BJ (cell line): Measurements from ENCODE around the gene JUNB. TPM values are rescaled to one million over a fixed set of nuclear protein-coding genes. Genes with fewer than 3 reads are reported as not detected.

Experiments
- CTCF ChIA-PET: fragments of 350-600 bp; formaldehyde crosslinking; extraction: SDS; loops from one replicate; lab custom pipeline; 2021; ENCODE audit warnings: antibody characterized with exemption, inconsistent platforms; lab: Yijun Ruan, JAX
- POLR2A ChIA-PET: fragments of 300-600 bp; sonication (Branson Sonifier 250); formaldehyde crosslinking; extraction: SDS; loops from one replicate; lab custom pipeline; 2021; ENCODE audit warnings: antibody characterized with exemption; lab: Charles Lee
- DNase-seq: peaks from one replicate; pipeline ENCODE4 v3.0.0-alpha.2; 2011; ENCODE audit warnings: low read depth
- H3K27me3 ChIP-seq: 2 replicates; pipeline ENCODE4 v1.6.0; 2011; ENCODE audit warnings: low read length; ENCODE audit not compliant: control insufficient read depth, insufficient read depth
- H3K36me3 ChIP-seq: 2 replicates; pipeline ENCODE4 v1.5.1; 2011; ENCODE audit warnings: low read length; ENCODE audit not compliant: control insufficient read depth, insufficient read depth
- H3K4me3 ChIP-seq: 2 replicates; pipeline ENCODE4 v1.5.1; 2011; ENCODE audit warnings: low read depth, mild to moderate bottlenecking, control low read depth, low read length
- CTCF ChIP-seq: IDR thresholded peaks from 2 replicates; pipeline ENCODE4 v1.5.1; 2011; ENCODE audit warnings: low read depth, mild to moderate bottlenecking, control low read depth, inconsistent platforms, low read length, moderate library complexity; ENCODE audit not compliant: insufficient read depth
- polyA plus RNA-seq: library from polyadenylated mRNA; depleted of rRNA; stranded (reverse); fragments of >200 nt; gene quantifications from 2 replicates; pipeline ENCODE4 v1.2.3, GENCODE V29; 2011

JUNB gene
- polyA plus RNA-seq, 1 experiment: 49.4 TPM

GRCh38 chr19:12834566-12834943 is 43.3 kb downstream of the JUNB start, which contains the start of gene RTBDN:
Gene RTBDN (minus strand): TSS chr19:12834579. CDS start chr19:12829979, 4,600 bp downstream.
- DNase-seq: no peak
- Histone ChIP-seq H3K4me3 (peak within 1 kb of the TSS; percentile 44), H3K36me3 (no peaks in the 10 kb centered on the region), H3K27me3 (peaks cover 46% of the 10 kb centered on the region)
- no peak for TF ChIP-seq CTCF
- CTCF ChIA-PET: interaction anchor here (1.1 to 2.6 kb wide), 6 partner anchors 13 to 77 kb away, joined by 3 to 15 read pairs (median 5); no protein-coding TSS in a partner anchor
- POLR2A ChIA-PET: no interaction called here

GRCh38 chr19:12834976-12835757 is 43.9 kb downstream of the JUNB start:
- DNase-seq: no peak
- POLR2A ChIA-PET: no interaction called here
- peaks cover 47% of the 10 kb centered on the region for H3K27me3 ChIP-seq
- H3K4me3 ChIP-seq: no peak overlapping the region
- CTCF ChIA-PET: interaction anchor here (0.7 to 2.6 kb wide), 7 partner anchors 12 to 78 kb away, joined by 3 to 15 read pairs (median 4); no protein-coding TSS in a partner anchor
- TF ChIP-seq CTCF: no peak
- no peaks in the 10 kb centered on the region for H3K36me3 ChIP-seq

GRCh38 chr19:12836529-12836863 is 45.2 kb downstream of the JUNB start:
- no peak for TF ChIP-seq CTCF
- CTCF ChIA-PET: interaction anchor here (0.6 to 3.0 kb wide), 8 partner anchors 11 to 270 kb away, joined by 3 to 21 read pairs (median 4); no protein-coding TSS in a partner anchor
- peaks cover 46% of the 10 kb centered on the region for H3K27me3 ChIP-seq
- H3K36me3 ChIP-seq: no peaks in the 10 kb centered on the region
- no peak for DNase-seq
- H3K4me3 ChIP-seq: no peak overlapping the region
- POLR2A ChIA-PET: interaction anchor here (0.6 kb wide), 1 partner anchor 36 kb away, joined by 3 read pairs; no protein-coding TSS in a partner anchor

GRCh38 chr19:12837225-12837624 is 45.9 kb downstream of the JUNB start:
- CTCF ChIA-PET: interaction anchor here (0.6 to 3.0 kb wide), 9 partner anchors 10 to 269 kb away, joined by 3 to 21 read pairs (median 4); no protein-coding TSS in a partner anchor
- POLR2A ChIA-PET: no interaction called here
- Histone ChIP-seq H3K4me3 (no peak overlapping the region), H3K36me3 (no peaks in the 10 kb centered on the region), H3K27me3 (peaks cover 45% of the 10 kb centered on the region)
- no peak for TF ChIP-seq CTCF
- DNase-seq: no peak

GRCh38 chr19:12838182-12838885 is 47.0 kb downstream of the JUNB start, which contains the start of gene MAST1:
Gene MAST1 (plus strand): TSS chr19:12838515. CDS start chr19:12838573, 58 bp downstream.
- peaks cover 42% of the 10 kb centered on the region for H3K27me3 ChIP-seq
- DNase-seq: no peak
- H3K36me3 ChIP-seq: no peaks in the 10 kb centered on the region
- TF ChIP-seq CTCF: no peak; the same call in 1 of the 2 replicates
- H3K4me3 ChIP-seq: no peak within 1 kb of the TSS
- ChIA-PET POLR2A (no interaction called here), CTCF (interaction anchor here (0.5 to 3.0 kb wide), 4 partner anchors 9 to 1214 kb away, joined by 3 to 21 read pairs (median 8); no protein-coding TSS in a partner anchor)
